ENCODE measurements around the gene ASB10.

Gene ASB10

DNA sequence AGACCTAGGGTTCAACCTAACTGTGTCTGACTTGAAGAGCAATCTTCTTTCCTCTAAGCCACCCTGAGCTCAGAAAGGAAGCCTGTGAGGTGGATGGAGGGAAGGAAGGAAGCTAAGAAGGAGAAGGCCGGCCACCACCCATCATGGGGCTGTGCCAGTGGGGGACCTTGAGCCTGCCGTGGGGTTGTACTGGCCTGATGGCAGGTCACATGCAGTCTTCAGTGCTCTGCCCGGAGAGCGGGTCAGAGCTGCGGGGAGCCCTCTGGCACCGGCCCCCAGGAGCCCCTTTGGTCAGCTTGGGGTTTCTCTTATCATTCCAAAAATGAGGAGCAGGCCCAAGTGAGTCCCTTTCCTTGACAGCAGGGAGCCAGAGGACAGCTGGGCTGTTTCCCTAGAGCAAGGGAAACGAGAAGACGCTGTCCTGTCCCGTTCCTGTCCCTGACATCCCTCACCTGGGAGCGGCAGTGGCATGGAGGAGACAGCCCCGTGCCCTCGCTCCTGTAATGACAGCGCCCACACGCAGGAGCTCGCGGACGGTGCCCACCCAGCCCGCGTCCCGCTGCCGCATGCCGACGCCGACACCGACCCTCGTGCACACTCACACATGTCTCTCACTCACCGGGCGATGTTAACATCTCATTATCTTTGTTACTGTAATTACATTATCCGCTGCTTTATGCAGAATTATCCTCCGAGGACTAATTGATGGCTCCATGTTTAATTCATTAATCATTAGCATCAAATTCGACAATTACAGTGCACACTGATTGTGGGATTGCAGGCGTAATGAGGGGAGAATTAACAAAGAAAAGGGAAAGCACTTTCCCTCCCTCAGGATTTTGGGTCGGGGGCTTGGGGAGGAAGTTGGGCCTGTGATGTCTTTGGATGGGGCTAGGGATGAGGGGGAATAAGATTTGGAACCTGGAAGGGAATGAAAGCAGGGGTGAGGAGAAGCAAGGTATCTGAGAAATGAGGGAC lies 50.9 kb downstream of the ASB10 start:
- DNase-seq (ENCODE audit: low read depth) = no peak

DNA sequence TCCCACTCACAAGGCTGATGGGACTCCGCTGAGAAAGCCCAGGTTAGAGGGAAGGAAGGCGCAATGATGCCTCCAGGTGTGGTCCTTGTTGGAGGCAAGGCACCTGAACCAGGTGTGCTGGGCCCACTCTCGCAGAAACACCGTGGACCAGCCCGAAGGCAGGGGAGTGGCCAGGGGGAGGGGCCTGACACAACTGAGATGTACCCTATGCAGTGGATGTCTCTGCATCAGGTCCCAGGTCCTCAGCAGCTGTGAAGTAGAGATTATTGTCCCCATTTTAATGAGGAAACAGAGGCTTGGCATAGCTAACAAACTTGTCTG lies 51.6 kb downstream of the ASB10 start:
- DNase-seq (ENCODE audit: low read depth) = no peak

- DNase-seq (ENCODE audit: low read depth) = no peak
Measured at GRCh38 chr7:151134743-151135524, 52.1 kb downstream of the ASB10 start.

GRCh38 chr7:151133986-151134742 lies 52.9 kb downstream of the ASB10 start:
- DNase-seq (ENCODE audit: low read depth) = no peak

DNA sequence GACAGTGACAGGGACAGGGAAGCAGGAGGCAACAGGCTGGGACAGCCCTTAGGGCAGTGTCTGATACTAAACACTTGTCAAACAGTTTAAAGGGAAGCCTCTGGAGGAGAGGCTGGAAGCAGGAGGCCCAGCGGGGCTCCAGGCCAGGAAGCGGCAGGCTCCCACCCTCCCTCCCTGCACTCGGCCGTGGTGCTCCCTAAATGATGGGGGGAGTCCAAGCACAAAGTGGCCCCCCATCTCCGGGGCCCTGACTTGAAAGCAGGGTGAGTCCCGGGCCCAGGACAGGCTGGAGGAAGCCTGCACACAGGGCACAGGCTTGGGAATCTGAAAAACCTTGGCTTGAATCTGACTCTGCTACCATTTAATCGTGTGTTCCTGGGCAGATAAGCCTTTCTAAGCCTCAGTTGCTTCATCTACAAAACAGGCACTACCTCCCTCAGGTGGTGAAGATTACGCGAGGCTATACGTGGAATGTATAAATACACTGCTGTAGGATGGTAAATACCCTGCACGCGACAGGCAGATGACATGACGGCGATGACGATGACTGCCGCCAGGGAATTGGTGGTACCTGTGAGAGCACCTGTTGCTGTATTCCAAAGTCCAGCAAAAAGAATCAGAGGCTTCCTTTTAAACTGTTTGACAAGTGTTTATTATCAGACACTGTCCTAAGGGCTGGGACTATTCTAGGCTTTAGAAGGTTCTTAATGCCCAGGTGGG lies 53.6 kb downstream of the ASB10 start:
- no peak for DNase-seq (ENCODE audit: low read depth)

GRCh38 chr7:151132461-151133205 lies 54.4 kb downstream of the ASB10 start:
- DNase-seq (ENCODE audit: low read depth) = no peak

DNA sequence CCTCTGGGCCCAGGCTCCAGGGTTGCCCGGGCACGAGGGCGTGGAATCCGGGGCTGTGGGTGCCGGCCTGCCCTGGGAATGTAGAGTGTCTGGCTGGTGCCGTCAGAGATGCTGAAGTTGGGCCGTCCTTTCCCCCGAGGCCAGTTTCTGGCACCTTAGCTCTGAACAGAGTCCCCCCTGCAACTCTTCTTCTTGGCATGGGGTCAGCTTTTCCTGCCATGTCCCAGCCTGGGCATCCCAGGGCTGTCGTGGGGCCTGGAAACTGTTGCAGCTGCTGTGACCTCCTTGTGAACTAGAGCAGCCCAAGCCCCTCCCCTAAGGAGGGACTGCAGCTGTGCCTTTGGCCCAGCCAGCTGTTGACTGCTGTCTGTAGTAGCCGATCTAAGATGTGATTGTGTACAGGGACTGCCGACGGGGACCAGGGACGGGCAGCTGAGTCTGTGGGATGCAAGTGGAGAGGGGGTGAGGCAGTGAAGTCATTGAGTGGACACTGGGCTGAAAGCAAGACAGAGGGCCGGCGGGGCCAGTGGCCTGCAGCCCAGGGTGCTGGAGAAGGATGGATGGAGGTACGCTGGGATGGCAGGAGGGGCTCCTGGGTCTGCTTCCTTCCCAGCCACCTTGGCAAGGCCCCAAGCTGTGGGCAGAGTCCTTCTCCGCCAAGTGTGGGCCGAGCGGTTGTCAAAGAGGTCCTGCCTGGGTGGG lies 55.3 kb downstream of the ASB10 start:
- no peak for DNase-seq (ENCODE audit: low read depth)

DNA sequence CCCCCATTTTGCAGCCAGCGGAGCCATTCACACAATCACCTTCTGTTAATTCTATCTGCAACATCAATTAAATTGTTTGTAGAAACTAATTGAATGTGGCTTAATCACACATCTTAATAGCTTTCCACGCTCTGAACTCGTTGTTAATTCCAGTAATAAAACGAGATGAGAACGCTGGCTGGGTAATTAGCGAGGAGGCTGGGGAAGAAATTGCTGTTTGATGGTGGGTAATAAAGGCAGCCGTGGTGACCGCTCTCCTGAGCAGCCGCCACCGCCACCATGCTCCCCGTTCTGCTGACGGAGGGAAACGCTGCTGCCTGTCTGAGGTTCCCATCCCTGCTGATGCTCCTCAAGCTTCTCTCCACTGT lies 55.8 kb downstream of the ASB10 start:
- DNase-seq (ENCODE audit: low read depth) = no peak

- DNase-seq (ENCODE audit: low read depth) = no peak
Measured at GRCh38 chr7:151130741-151131157, 56.3 kb downstream of the ASB10 start.

- DNase-seq (ENCODE audit: low read depth) = no peak
Measured at GRCh38 chr7:151129960-151130591, 57.0 kb downstream of the ASB10 start.

GRCh38 chr7:151129117-151129959 lies 57.7 kb downstream of the ASB10 start:
- no peak for DNase-seq (ENCODE audit: low read depth)

- no peak for DNase-seq (ENCODE audit: low read depth)
Measured at GRCh38 chr7:151128716-151129115, 58.3 kb downstream of the ASB10 start.

DNA sequence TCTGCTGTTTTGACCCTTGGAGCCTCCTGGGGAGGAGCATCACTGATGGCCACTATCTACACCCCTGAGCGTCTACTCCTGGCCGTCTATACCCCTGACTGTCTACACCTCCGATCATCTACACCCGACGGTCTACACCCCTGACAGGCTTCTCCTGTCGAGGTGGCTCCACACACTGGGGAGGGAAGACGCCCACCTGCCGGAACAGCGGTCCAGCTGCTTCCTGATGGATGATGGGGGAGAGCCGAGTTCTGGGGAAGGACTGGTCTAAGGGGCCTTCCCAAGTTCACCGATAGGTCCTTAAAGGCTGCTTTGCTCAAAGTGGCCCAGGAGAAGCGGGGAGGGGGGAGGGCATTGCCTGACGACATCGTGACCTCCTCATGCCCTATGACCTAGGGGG lies 58.9 kb downstream of the ASB10 start:
- no peak for DNase-seq (ENCODE audit: low read depth)

GRCh38 chr7:151126491-151127137 lies 60.4 kb downstream of the ASB10 start:
- no peak for DNase-seq (ENCODE audit: low read depth)

- DNase-seq (ENCODE audit: low read depth) = no peak
Measured at GRCh38 chr7:151125846-151126481, 61.1 kb downstream of the ASB10 start.

All from stimulated activated CD8-positive, alpha-beta memory T cell treated with anti-CD3 and anti-CD28 coated beads, Interleukin-7, amount 100 ng/mL, for 24 hours (primary cell).